GM21526 (cell line): ENCODE results near the gene RPL18.
"Not testable (repeated sequence)": the region's sequence is repeated elsewhere in the genome, so short reads cannot be mapped to it uniquely, and the experiment has no call there.

Source experiments
- ATAC-seq: cut with Tn5 transposase; IDR thresholded peaks from one replicate; pipeline ENCODE4 v1.9.1; 2021; ENCODE audit warnings: moderate library complexity; ENCODE audit not compliant: unreplicated experiment, low FRiP score

Gene RPL18

GRCh38 chr19:48644839-48645619 is 26.1 kb upstream of the RPL18 start:
- peak; percentile 39 for ATAC-seq

DNA sequence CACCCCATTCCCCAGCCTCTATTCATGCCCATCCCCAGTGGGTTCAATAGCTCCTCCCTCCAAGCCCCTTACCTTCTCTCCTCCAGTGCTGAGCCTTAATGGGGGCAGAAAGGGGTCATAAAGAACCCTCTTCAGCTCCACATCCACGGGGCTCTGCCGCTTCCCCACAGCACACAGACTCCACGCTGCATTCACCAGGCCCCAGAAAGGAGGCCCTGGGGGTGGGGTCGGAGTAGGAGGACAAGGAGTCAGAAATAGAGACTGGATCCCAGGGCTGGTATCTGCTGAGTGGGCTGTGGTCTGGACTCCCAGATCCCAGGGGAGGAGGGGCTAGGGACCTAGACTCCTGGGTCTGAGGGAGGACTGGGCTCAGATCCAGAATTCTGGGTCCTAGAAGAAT is 25.4 kb upstream of the RPL18 start:
- no peak for ATAC-seq

GRCh38 chr19:48642862-48643261 is 23.9 kb upstream of the RPL18 start:
- no peak for ATAC-seq

DNA sequence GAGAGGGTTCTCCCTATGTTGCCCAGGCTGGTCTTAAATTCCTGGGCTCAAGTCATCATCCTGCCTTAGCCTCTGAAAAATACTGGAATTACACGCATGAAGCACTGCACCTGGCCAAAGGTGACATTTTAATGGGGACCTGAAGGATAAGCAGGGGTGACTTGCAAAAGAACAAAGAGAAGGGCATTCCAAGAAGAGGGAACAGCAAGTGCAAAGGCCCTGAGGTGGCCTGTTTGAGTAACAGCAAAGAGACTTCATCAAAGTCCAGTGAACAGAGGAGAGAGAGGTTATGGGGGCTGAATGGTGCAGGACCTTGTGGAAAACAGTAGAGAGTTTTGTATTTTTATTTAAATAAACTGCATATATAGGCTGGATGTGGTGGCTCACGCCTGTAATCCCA is 22.9 kb upstream of the RPL18 start:
- ATAC-seq: no peak

DNA sequence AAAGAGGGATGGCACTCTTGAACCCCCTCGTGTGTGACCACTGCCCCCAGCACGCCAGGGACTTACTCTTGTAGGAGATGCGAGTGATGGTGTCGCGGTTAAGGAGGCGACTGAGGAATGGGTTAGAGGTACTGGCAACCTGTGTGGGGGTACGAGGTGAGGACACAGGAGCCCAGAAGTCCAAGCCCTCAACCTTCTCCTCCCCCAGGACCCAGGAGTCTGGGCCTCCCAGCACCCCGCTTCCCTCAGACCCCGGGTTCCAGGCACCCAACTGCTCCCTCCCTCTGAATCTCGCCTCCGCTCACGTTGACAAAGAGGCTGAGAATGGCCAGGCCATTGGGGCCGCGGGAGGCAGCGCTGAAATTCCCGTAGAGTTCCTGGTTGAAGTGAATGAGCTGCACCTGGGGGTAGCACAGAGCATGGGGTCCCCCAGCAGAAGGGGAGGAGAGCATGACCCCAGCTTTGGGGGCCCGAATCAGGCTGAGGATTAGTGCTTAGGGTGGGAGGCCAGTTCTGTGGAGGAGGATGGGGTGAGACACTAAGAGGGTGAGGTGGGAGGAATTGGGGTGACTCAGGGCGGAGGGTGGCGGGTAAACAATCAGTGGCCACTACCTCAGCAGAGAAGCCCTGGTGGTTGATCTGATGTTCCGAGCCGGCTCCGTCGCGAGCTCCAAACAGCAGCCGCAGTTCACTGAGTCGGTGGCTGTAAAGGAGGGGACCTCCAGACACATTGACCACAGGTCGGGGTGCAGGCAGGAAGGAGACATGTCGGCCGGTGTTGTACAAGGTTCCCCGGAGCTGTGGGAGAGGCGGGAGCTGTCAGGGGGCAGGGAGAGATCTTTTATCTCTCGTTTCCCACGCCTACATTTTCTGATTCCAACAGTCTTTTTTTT is 20.8 kb upstream of the RPL18 start:
- no peak for ATAC-seq

- no peak for ATAC-seq
Measured at GRCh38 chr19:48638831-48639381, 19.9 kb upstream of the RPL18 start.

GRCh38 chr19:48637948-48638830 is 19.2 kb upstream of the RPL18 start:
- peak; percentile 13 for ATAC-seq

GRCh38 chr19:48637449-48637947 is 18.5 kb upstream of the RPL18 start:
- ATAC-seq: peak; percentile 55

- ATAC-seq: peak; percentile 0
Measured at GRCh38 chr19:48636859-48637448, 18.0 kb upstream of the RPL18 start, which contains the start of gene DBP. Gene DBP (minus strand): TSS chr19:48637379. CDS start chr19:48636994, 385 bp downstream.

GRCh38 chr19:48635966-48636858 is 17.2 kb upstream of the RPL18 start:
- ATAC-seq: no peak

DNA sequence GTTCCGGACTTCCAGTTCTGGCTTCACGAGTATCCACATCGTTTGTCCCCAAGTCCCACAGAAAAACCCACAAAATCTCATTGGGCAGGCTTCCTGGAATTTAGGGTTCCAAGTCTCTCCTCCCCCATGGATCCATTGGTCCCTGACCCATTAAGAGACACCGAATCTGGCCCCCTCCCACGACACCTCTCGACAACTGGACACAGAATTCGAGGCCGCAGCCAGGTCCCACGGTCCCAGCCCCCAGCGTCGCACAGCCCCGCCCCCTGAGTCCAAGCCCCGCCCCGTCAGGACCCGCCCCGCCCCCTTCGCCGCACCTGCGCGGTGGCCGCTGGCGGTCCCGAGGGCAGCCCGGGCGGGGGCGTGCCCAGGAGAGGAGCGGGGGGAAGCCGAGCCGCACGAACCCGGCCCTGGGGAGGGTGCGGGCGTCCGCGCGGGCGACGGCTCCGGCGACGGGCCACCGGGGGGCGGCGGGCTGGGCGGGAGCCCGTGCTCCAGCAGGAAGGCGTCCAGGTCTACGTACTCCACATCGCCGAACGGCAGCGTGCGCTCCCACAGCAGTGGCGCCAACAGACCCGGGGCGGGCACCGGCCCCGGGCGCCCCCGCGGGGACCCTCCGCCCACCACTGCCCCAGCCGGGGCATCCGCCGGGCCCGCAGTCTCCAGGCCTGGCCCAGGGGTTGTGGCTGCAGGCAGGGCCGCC is 16.4 kb upstream of the RPL18 start:
- no peak for ATAC-seq

DNA sequence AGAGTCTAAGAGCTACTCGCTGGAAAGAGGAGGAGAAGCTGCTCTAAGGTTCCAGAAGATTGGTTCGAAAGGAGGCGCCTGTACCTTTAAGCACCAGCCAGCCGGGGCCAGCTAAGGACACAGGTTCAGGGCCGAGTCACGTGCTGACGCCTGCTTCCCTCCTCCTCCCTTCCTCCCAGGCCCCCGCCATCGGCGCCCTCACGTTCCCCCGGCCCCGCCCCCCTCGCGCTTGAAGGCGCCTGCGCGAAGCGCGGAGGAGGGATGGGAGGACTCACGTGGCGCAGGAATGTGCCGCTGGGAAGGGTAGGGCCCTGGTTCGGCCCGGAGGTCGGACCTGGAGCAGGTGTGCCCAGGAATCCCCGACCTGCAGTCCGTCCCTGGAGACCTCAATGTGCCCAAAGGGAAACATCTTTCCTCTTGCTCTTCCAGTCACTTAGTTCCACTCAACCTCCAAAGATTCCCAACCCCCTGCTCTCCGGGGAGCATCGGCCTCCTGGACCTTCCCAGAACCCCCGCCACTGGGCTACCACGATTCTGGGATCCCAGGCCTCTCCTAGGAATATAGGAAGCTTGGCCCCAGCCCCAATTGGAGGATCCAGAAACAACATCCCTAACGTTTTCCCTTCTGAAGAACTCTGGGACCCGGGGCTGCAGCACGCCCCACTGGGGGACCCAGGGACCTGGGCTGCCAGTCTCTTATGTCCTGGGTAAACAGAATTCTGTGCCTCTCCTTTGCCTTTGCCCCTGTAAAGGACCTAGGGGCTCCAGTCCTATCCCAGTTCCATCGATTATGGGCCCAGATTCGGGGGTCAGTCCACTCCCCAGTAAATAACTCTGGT is 15.7 kb upstream of the RPL18 start:
- peak; percentile 25 for ATAC-seq

GRCh38 chr19:48634036-48634342 is 15.0 kb upstream of the RPL18 start:
- ATAC-seq: no peak

DNA sequence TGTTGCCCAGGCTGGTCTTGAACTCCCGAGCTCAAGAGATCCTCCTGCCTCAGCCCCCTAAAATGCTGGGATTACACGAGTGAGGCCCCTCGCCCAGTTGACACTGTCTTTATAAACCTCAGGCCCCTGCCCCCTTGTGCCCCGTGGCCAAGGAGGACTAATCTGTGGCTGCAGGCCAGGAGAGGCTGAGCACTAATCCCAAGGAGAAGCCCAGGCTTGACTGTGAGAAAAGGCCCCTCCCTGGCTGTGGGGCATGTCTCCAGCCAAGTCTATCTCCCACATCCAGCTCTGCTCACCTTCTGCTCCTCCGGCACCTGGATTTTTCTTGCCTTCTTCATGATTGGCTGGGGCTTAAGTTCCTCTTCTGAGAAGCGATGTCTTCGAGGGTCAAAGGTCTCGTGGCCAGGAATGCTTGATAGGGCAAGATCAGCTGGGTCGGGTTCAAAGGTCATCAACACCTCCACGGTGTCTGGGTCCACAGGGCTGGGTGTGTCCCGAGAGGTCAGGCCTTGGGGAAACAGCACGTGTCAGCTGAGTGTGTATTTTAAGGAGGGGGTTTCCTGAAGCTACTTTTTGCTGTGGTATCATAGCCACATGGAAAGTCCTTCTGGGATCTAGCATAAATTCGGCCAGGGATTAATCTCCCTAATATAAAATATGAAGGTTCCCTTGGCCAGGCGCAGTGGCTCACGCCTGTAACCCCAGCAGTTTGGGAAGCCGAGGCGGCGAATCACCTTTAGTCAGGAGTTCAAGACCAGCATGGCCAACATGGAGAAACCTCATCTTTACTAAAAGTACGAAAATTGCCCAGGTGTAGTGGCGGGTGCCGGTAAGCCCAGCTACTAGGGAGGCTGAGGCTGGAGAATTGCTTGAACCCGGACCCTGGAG is 14.4 kb upstream of the RPL18 start:
- no peak for ATAC-seq

DNA sequence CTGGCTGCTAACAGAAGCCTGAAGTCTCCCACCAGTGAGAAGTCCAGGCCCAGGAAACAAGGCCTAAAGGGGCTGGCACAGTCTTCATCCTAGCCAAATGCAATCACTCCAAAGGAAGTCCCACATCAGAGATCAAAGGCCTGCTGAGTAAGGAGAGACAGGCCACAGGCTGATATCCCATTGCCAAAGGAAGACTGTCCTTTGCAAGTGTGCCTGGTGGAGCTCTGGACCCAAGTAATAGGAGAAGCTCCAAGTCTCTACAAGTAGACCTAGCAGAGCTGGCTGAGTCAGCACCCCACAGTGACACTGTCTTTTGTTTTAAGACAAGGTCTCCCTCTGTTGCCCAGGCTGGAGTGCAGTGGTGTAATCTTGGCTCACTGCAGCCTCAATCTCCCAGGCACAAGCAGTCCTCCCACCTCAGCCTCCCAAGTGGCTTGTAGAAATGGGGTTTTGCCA is 13.7 kb upstream of the RPL18 start:
- no peak for ATAC-seq

- ATAC-seq: not testable (repeated sequence)
Measured at GRCh38 chr19:48632286-48632685, 13.3 kb upstream of the RPL18 start.
